Measurements from ENCODE around the gene PIGH.

PIGH gene, protein sequence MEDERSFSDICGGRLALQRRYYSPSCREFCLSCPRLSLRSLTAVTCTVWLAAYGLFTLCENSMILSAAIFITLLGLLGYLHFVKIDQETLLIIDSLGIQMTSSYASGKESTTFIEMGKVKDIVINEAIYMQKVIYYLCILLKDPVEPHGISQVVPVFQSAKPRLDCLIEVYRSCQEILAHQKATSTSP

DNA sequence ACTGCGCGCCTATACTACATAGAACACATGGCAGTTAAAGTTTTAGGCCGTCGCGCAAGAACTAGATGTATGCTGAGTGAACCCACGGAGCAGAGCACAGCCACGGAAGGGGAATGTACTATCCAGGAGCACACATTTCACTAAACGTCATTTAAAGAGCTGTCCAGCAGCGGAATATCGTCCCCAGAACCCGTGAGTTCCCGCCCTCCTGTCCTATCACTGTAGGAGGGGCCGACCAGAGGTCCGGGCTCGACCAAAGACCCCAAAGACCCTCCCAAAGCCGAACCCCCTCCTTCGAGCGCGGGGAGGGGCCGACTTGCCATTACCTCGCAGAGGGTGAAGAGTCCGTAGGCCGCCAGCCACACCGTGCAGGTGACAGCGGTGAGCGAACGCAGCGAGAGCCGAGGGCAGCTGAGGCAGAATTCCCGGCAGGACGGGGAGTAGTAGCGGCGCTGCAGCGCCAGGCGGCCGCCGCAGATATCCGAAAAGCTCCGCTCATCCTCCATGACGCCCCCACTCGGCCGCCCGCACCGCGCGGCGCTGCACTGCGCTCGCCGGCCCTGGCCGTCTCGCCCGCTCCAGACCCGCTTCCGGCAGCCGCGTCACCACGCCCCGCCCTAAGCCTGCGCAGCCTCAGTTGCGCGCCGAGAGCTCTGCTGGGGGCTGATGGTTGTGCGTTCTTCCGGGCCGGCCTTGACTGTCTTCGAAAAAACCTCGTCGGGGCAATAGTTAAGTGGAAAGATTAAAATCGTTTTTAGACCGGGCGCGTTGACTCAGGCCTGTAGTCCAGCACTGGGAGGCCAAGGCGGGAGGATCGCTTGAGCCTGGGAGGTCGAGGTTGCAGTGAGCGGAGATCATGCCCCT, at the start of gene PIGH:
Gene PIGH (minus strand): TSS at position 571 of the 864 bp plus-strand sequence. CDS start 65 bp downstream, at position 506.
- Histone ChIP-seq H3K36me3 (no peaks in the 10 kb centered on the region), H3K4me3 (ENCODE audit: low read depth, low read length) (peak within 1 kb of the TSS; percentile 95), H3K27me3 (ENCODE audit: insufficient read depth, low read depth, severe bottlenecking) (no peaks in the 10 kb centered on the region), H3K27ac (peak within 1 kb of the TSS; percentile 19; the same call in 1 of the 2 replicates), H3K9me3 (ENCODE audit: severe bottlenecking) (peaks cover 3% of the 10 kb centered on the region)
- peak; percentile 92 for DNase-seq
- TF ChIP-seq, protein P1, sequence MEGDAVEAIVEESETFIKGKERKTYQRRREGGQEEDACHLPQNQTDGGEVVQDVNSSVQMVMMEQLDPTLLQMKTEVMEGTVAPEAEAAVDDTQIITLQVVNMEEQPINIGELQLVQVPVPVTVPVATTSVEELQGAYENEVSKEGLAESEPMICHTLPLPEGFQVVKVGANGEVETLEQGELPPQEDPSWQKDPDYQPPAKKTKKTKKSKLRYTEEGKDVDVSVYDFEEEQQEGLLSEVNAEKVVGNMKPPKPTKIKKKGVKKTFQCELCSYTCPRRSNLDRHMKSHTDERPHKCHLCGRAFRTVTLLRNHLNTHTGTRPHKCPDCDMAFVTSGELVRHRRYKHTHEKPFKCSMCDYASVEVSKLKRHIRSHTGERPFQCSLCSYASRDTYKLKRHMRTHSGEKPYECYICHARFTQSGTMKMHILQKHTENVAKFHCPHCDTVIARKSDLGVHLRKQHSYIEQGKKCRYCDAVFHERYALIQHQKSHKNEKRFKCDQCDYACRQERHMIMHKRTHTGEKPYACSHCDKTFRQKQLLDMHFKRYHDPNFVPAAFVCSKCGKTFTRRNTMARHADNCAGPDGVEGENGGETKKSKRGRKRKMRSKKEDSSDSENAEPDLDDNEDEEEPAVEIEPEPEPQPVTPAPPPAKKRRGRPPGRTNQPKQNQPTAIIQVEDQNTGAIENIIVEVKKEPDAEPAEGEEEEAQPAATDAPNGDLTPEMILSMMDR (IDR thresholded peaks at IDR 0.05; ENCODE audit: low read depth, low read length) = peak; percentile 80

DNA sequence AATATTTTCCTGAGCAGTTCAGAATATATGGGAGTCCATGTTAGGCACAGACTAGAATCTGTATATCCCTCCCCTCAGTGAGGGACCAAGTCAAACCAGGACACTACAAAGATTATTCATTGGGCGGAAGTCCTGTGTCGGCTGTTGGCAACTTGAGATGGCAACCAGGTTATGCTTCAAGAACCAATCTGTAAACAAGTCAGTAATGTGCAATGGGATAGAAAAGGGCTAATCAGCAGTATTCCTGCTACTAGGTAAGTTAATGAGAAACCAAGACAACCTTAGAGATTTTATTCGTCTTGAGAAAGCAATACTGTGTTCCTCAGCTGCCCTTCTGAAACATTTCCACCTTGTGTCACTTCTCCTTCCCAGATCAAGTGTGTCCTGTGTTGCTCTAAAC, 46.1 kb upstream of the PIGH start:
- no peak overlapping the region for H3K4me3 ChIP-seq (ENCODE audit: low read depth, low read length)
- TF ChIP-seq, protein P1 (IDR thresholded peaks at IDR 0.05; ENCODE audit: low read depth, low read length) = no peak
- no peaks in the 10 kb centered on the region for H3K9me3 ChIP-seq (ENCODE audit: severe bottlenecking)
- no peak overlapping the region for H3K27ac ChIP-seq
- H3K27me3 ChIP-seq (ENCODE audit: insufficient read depth, low read depth, severe bottlenecking) = no peaks in the 10 kb centered on the region
- no peak for DNase-seq
- H3K36me3 ChIP-seq = peaks cover 82% of the 10 kb centered on the region

DNA sequence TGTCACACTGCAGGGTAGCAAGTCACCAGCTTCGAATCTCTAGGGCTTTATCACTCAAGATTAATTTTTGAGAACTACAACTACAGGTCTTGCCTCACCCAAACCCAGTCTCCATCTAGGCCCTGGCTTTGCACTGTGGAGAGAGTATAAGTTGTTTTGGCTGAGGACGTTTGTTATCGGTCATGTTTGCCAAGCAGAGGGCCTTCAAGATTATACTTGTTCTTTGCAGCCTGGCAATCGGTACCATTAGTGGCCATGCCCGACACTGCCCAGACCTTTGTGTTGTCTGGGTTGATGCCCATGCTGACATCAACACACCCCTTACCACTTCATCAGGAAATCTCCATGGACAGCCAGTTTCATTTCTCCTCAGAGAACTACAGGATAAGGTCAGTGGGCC, 45.3 kb upstream of the PIGH start:
- H3K36me3 ChIP-seq = peaks cover 78% of the 10 kb centered on the region
- H3K27me3 ChIP-seq (ENCODE audit: insufficient read depth, low read depth, severe bottlenecking) = no peaks in the 10 kb centered on the region
- no peak overlapping the region for H3K4me3 ChIP-seq (ENCODE audit: low read depth, low read length)
- TF ChIP-seq, protein P1 (IDR thresholded peaks at IDR 0.05; ENCODE audit: low read depth, low read length) = no peak
- DNase-seq = no peak
- H3K27ac ChIP-seq = no peak overlapping the region
- H3K9me3 ChIP-seq (ENCODE audit: severe bottlenecking) = no peaks in the 10 kb centered on the region

DNA sequence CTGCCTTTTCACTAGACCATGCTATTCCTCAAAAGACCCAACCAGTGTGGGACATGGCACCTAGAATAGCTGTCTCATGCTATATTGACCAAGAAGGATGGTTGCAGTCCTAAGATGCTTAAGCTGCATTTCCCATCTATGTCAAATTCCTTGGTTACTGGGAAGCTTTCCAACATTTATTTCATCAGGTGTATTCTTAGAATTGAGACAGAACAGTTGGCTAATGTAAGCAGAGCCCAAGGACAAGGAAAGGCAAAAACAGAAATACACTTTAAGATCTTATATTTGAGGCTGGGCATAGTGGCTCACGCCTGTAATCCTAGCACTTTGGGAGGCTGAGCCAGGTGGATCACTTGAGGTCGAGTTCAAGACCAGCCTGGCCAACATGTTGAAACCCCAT, 44.4 kb upstream of the PIGH start:
- Histone ChIP-seq H3K27ac (no peak overlapping the region), H3K36me3 (peaks cover 69% of the 10 kb centered on the region), H3K9me3 (ENCODE audit: severe bottlenecking) (no peaks in the 10 kb centered on the region), H3K4me3 (ENCODE audit: low read depth, low read length) (no peak overlapping the region), H3K27me3 (ENCODE audit: insufficient read depth, low read depth, severe bottlenecking) (no peaks in the 10 kb centered on the region)
- no peak for DNase-seq
- TF ChIP-seq, protein P1 (IDR thresholded peaks at IDR 0.05; ENCODE audit: low read depth, low read length) = no peak

DNA sequence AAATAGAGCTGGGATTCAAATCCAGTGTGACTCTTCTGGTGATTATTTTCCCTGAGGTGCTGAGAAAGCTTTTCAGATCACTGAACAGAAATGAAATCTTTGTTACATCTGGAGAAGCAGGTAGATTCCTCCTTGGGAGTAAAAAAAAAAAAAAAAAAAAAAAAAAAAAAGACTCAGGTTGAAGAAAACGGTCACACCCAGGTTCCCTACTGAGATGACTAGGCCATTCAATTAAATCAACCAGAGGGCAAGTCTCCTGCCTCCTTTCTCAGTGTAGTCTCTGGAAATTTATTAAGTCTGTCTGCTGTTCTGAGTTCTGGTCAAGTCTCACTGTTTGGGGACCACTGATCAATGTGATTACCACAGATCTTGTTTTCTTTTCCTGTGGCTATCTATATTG, 43.6 kb upstream of the PIGH start:
- Histone ChIP-seq H3K36me3 (peaks cover 65% of the 10 kb centered on the region), H3K4me3 (ENCODE audit: low read depth, low read length) (no peak overlapping the region), H3K9me3 (ENCODE audit: severe bottlenecking) (no peaks in the 10 kb centered on the region), H3K27me3 (ENCODE audit: insufficient read depth, low read depth, severe bottlenecking) (no peaks in the 10 kb centered on the region), H3K27ac (no peak overlapping the region)
- DNase-seq = no peak
- TF ChIP-seq, protein P1 (IDR thresholded peaks at IDR 0.05; ENCODE audit: low read depth, low read length) = no peak

Measured in WERI-Rb-1 (cell line).